Adrenal gland (tissue), 5 donors: ENCODE data around the gene ULBP1.

ENCODE experiments used
- POLR2A ChIP-seq, 2 donors: fragments of 450-650 bp; IDR thresholded peaks; one replicate each; pipeline ENCODE4 v1.6.1; 2017; ENCODE audit warnings: antibody characterized with exemption in 2 of 2, mild to moderate bottlenecking in 2 of 2, moderate library complexity in 1 of 2
- TF ChIP-seq, protein P1 (sequence below), 6 experiments: fragments of 450-650 bp in 4 of 6; fragments of 200-600 bp in 2 of 6; sonication (generic) in 1 of 6; IDR thresholded peaks; 1 replicate in 5 of 6; 2 replicates in 1 of 6; pipeline versions ENCODE4 v1.5.1 to v1.8.0; 2016 to 2021; ENCODE audit warnings: antibody characterized with exemption in 6 of 6, mild to moderate bottlenecking in 2 of 6, moderate library complexity in 1 of 6
- donor health status: DM: no; HTN: no; CAD: no.

DNA sequence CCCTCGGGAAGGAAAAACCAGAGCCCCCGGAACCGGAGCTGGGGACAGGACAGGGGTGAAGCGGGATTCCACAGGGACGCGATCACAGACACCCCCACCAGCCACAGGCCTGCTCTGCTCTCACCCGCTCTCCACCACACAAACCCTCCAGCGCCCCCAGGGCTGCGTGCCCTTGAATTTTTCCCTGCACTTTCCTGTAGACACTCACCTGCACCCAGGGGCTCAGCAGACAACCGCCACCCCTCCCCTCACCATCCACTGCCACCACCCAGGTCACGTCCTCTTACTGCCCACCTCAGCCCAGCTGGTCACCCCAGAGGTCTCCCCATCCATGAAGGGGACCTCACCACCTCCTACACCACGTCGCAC lies 21.3 kb upstream of the ULBP1 start:
- TF ChIP-seq, protein P1, sequence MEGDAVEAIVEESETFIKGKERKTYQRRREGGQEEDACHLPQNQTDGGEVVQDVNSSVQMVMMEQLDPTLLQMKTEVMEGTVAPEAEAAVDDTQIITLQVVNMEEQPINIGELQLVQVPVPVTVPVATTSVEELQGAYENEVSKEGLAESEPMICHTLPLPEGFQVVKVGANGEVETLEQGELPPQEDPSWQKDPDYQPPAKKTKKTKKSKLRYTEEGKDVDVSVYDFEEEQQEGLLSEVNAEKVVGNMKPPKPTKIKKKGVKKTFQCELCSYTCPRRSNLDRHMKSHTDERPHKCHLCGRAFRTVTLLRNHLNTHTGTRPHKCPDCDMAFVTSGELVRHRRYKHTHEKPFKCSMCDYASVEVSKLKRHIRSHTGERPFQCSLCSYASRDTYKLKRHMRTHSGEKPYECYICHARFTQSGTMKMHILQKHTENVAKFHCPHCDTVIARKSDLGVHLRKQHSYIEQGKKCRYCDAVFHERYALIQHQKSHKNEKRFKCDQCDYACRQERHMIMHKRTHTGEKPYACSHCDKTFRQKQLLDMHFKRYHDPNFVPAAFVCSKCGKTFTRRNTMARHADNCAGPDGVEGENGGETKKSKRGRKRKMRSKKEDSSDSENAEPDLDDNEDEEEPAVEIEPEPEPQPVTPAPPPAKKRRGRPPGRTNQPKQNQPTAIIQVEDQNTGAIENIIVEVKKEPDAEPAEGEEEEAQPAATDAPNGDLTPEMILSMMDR (IDR thresholded peaks at IDR 0.05), result no peak
- TF ChIP-seq POLR2A (IDR thresholded peaks at IDR 0.05), result no peak
